AG09319 (cell line): ENCODE data around the gene GEMIN5.

Source experiments
- DNase-seq: peaks from one replicate; pipeline ENCODE4 v3.0.0-alpha.2; 2010; ENCODE audit warnings: low read depth; ENCODE audit errors: extremely low read depth
- TF ChIP-seq, protein P1 (sequence below): IDR thresholded peaks from 2 replicates; pipeline ENCODE4 v1.5.1; 2011; ENCODE audit warnings: low read depth, mild to moderate bottlenecking, inconsistent platforms, low read length, moderate library complexity

The GEMIN5 gene

DNA sequence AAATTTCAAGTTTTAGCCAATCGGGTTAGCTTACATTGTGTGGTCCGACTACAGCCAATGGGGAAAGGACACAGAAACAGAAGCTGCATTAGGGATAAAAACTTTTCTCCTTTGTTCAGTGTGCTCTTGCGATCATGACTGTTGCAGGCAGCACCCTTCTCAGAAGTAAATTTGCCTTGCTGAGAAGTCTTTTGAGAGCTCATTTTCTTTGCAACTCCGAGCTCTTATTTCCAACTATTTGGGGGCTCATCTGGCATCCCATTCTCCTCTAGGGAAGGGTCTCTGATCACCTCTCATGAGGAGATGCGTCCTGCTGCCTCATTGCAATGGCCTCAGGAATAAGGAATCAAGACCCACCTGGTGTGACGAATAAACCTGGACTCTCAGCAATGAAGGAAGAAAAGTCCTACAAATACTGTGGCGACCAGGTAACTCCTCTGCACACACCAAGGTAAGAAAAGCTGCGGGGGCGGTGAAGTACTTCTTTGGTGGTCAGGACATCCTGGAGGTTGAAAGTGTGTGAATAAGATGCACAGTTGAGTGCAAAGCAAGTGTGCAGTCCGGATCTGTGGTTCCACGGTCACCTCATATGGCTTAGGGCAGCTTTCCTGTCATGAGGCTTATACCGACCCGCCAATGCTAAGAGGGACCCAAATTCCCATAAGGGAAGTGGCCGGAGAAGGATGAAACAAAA, 59.2 kb downstream of the GEMIN5 start:
- TF ChIP-seq, protein P1, sequence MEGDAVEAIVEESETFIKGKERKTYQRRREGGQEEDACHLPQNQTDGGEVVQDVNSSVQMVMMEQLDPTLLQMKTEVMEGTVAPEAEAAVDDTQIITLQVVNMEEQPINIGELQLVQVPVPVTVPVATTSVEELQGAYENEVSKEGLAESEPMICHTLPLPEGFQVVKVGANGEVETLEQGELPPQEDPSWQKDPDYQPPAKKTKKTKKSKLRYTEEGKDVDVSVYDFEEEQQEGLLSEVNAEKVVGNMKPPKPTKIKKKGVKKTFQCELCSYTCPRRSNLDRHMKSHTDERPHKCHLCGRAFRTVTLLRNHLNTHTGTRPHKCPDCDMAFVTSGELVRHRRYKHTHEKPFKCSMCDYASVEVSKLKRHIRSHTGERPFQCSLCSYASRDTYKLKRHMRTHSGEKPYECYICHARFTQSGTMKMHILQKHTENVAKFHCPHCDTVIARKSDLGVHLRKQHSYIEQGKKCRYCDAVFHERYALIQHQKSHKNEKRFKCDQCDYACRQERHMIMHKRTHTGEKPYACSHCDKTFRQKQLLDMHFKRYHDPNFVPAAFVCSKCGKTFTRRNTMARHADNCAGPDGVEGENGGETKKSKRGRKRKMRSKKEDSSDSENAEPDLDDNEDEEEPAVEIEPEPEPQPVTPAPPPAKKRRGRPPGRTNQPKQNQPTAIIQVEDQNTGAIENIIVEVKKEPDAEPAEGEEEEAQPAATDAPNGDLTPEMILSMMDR = no peak
- DNase-seq = no peak

DNA sequence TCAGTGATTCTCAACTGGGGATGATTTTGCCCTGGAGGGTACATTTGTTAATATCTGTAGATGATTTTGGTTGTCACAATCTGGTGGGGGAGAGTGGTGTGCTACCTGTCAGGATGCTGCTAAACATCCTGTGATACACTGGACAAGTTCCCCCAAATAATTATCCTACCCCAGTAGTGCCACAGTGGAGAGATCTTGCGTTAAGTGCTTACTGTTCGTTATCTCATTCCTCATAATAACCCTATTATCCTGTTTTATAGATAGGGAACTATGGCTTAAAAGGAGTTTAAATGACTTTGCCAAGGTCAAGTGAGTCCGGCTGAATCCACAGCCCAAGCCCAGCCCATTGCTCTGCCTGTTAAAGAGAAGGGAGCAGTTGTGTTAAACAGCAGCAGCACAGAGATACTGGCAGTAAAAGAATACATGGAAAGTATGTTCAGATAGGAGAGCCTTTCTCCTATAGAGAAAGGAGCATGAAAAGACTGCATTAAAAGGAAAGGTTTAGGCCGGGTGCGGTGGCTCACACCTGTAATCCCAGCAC, 64.2 kb downstream of the GEMIN5 start:
- no peak for DNase-seq
- TF ChIP-seq, protein P1 = no peak

DNA sequence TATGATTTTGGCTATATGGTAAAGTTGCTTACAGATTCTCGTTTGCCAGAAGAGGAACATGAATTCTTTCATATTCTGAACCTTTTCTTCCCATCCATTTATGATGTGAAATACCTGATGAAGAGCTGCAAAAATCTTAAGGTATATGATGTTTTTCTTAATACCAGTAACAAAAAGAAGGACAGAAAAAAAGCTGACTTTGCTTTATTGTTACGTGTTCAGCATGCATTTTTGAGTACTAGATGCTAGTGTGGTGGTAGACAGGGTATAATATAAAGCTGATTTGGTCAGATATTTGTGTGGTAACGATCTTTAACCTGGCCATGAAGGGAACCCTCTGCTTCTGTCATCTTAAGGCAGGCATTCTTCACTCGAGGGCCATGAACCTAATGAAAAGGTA, 66.3 kb downstream of the GEMIN5 start:
- TF ChIP-seq, protein P1 = no peak

DNA sequence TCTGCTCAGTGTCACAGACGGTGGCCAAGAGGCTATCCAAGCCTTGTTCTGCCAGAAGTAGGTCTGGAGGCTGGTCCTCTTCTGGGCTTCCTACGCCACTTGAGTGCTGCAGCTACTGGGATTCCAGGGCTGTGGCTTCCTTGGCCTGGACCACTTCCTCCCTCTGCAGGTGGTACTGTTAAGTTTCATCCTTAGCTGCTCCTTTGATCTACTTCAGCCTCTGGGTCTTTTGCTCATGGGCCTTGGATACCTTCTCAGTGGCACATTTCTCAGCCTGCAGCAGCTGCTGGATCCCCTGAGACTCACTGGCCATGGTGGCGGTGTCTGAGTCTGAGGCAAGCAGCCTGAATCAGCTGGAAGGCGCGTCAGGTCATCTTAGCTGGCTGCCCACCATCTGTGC, 69.3 kb downstream of the GEMIN5 start:
- TF ChIP-seq, protein P1 = no peak
- DNase-seq = no peak

More for the DNA sequence above, 66.3 kb downstream of the GEMIN5 start:
- no peak for DNase-seq

DNA sequence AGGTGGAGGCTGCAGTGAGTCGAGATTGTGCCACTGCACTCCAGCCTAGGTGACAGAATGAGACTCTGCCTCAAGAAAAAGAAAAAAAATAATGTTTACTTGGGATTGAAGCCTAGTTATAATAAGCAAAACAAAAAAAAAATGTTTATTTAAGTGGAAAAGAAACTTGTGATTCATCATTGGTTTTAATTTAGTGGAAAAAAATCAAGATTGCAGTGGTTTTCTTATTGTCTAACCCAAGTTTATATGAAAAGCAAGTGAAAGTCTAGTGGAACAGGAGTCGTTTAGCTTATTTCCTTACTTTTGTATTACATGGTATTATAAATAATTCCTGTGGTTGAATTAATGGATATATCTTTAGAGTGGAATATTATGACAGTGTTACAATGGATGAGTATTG, 71.2 kb downstream of the GEMIN5 start:
- TF ChIP-seq, protein P1 = no peak
- no peak for DNase-seq

DNA sequence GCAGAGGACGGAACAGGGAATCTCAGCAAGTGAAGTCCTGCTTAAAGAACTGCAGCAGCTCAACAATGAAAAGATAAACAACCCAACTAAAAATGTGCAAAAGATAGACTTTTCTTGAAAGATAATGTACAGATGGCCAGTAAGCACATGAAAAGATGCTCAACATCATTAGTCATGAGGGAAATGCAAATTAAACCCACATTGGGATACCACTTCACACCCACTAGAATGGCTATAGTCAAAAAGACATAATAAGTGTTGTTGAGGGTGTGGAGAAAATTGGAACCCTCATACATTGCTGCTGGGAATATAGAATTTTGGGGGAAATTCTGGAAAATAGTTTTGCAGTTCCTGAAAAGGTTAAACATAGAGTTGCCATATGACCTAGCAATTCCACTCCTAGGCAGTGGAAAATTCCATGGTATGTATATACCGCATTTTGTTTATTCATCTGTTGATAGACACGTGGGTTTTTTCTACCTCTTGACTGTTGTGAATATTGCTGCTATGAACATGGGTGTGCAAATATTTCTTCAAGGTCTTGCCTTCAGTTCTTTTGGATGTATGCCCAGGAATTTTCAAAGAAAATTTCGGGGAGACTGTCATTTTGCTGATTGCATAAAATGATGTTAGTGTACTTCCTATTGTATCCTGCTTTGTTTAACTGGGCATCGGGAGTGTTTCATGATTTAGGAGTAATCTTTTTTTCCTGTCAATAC, 72.4 kb downstream of the GEMIN5 start:
- TF ChIP-seq, protein P1 = no peak
- no peak for DNase-seq
